NCI-H1105 (cell line): ENCODE results near the gene RUFY4.

Experiments
- DNase-seq: peaks from one replicate; lab custom pipeline; 2025; lab: John Stamatoyannopoulos, UW

RUFY4 gene, protein sequence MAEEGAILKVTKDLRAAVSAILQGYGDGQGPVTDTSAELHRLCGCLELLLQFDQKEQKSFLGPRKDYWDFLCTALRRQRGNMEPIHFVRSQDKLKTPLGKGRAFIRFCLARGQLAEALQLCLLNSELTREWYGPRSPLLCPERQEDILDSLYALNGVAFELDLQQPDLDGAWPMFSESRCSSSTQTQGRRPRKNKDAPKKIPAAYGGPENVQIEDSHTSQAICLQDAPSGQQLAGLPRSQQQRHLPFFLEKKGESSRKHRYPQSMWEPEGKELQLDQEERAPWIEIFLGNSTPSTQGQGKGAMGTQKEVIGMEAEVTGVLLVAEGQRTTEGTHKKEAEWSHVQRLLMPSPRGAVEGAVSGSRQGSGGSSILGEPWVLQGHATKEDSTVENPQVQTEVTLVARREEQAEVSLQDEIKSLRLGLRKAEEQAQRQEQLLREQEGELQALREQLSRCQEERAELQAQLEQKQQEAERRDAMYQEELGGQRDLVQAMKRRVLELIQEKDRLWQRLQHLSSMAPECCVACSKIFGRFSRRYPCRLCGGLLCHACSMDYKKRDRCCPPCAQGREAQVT

DNA sequence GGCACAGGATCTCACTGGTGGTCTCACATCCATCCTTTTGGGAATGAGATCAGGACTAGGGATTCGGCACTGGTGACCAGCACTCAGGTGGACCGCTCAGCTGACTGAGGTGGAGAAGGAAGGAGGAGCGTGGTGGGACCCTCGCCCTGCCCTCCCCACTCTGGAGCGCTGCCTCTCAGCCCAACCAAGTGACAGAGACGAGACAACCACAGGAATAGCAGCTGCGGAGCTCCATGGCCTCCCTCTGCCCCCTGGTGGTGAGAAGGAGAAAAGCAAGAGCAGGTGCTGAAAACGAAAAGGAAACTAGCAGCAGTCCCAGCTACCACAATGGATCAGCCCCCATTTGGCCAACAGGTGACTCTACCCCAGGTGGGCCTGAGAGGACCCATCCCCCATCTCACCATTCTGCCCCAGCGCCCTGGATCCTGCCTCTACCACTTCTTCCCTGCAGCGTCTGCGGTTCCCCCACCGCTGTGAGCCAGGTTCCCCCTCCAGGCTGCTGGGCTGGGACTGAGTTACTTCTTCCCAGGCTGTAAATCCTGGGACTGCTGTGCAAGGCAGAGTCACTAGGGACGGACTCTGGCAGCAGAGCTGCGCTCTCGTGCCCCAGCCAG, at the start of gene RUFY4:
RUFY4 (plus strand) TSS at position 533 of the 614 bp plus-strand sequence. CDS start 1,353 bp downstream, outside the sequence.
- peak; percentile 71 for DNase-seq

DNA sequence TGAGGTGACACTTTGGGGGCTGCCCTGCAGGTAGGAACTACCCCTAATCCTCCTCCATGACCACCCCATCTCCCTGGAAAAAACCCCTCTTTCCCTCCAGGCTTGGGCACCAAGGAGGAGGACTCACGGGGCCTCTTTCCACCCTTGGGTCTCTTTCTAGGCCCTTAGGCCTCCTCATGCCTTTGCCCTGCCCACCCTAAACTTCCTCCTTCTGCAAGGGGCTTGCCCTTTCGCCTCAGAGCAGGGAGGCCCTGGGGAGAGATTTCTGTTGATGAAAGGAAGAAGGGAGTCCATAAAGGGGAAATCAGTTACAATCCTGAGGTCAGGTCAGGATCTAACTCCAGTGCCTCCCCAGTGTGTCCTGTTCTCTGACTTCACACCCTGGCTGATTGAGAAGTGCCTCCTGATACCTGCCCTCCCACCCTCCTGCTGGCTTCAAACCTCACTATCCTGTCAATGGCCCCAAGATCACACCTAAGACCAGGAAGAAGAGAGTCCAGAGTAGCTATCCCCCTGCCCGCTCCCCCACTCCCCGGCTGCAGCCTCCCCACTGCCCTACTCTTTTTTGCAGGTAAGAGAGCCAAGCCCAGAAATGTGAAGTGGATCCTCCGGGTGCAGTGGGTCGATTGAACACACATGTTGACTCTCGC, 49.5 kb upstream of the RUFY4 start:
- DNase-seq = no peak

DNA sequence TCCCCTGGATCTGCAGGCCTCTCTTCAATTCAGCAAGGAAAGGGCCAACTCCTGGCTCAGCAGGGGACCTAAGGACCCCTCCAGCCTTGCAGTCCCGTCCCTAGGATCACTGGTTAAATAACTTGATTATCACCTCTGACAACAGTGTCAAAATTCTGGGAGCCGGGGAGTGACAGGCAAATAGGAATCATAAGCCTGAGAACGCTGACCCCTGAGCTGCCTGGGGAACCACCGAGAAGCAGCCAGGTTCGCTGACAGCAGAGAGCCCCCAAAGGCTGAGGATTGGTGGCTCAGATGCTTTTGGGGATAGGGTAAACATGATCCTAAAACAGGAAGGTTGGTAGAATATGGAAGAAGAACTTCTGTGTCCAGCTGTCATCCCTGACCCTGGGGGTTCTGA, 48.8 kb upstream of the RUFY4 start:
- DNase-seq = no peak

DNA sequence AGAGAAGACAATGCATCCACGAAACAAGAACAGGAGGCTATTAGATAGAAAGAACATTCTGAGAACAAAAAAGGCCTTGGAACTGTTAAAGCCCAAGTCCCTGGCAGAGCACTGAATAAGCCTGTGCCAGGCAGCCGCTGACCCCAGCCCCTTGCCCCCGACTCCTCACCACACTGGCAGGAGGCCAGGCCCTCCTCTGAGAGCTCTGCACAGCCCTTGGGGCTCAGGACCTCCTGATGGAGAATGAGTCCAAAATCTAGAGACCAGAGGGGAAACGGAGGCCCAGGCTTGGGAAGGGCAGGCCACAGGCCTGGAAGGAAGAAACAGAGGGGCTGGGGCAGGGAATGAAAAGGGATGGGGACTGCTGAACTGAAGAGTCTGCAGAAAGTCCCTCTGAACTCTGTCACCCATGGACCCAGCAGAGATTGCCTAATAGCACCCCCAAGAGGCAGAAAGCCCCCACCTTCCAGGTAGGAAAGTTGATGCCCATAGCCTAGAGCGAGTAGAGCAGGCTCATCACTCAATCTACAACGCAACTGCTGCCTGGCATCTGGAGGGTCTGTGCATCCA, 48.0 kb upstream of the RUFY4 start:
- no peak for DNase-seq

DNA sequence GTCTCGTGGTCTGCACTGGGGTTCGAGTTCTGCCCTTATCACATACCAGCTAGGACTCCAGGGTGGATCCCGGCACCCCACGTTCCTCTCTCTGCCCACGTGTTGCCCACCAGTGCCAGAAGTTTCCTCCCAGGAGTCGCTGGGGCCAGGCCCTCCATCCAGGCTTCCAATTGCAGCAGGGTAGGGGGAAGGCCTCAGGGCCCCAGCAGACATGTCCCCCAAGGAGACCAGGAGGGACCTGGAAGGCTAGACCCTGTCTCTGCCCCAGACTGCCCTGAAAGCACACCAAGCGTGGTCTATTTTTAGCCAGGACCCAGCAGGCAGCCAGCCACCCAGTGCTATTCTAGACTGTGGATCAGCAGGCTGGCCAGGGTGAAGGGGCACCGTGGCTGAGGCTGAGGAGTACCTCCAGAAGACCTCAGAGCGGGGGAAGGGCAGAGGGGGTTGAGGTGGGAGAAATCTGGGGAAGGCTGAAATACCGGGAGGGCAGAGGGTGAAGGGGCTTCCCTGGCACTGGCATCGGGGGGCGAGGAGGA, 47.4 kb upstream of the RUFY4 start:
- DNase-seq = no peak

DNA sequence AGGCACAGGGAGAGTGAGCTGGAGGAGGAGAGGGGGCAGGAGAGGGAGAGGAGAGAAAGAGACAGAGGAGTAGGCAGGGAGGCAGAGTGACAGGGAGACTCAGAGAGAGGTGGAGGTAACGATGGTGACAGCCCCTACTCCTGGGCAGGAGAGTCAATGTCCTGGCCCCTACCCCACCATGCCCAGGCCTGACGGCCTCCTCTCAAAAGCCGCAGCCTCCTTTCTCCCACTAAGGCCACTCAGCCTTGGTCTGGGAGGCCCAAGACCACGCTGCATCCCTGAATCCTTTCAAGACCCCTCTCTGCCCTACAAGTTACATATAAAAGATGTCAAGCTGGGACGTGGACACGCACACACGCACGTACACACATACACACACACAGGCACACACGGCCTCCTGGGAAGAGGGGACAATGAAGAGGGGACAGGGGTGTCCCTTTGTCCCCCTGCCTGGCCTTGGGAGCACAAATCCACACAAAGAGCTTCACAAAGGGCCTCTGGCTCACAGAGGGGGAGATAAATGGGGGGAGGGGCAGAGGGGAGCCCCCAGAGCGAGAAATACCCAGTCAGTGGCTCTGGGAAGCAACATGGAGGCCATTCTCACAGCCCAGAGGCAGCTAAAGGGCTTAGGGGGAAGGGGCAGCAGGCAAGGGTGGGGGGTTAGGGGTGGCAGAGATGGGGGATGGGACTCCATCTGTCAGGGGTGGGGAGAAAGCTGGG, 46.8 kb upstream of the RUFY4 start:
- DNase-seq = no peak

DNA sequence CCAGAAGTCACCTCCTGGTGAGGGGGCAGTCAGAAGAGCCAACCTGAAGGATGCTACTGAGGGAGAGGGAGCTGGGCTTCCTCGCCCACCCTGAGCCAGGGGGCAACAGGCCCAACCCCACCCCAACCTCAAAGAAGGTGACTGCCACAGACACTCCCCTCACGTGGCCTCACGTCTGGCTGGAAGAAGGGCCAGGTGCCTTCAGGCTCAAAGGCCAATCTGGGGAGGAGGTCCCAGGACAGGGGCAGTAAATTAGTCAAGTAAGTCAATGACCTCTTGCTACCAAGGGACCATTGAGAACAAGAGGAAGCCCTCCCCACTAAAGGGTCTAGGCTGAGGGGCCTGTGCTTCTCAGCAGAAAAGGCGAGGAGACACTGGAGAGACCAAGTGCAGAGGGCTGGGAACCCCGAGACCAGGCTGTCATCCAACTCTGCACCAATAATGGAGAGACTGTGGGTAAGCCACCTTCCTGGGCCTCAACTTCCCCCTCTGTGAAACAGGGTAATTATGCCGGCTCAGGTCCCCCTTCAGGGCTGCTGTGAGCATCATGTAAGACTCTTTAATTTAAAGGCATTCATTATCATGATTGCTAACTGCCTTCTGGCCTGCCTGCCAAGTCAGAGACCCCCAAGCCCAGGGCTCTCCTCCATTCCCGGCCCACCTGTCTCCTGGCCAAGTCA, 46.1 kb upstream of the RUFY4 start:
- DNase-seq = no peak

DNA sequence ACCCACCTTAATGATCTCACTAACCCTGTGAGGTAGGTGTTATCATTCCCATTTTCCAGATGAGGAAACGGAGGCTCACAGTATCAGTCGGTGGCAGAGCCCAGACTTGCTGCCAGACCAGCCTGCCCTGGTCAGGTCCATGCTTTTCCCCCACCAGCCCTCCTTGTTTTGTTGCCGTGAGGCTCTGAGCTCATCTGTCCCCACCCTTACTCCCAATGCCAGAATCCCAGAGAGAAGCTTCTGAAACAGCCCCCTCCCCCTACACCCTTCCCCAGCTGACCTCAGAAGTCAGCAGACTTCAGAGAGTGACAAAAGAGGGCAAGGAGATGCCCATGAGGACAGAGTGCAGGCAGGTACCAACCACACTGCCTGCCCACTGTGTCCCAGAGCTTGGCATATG, 45.4 kb upstream of the RUFY4 start:
- no peak for DNase-seq

DNA sequence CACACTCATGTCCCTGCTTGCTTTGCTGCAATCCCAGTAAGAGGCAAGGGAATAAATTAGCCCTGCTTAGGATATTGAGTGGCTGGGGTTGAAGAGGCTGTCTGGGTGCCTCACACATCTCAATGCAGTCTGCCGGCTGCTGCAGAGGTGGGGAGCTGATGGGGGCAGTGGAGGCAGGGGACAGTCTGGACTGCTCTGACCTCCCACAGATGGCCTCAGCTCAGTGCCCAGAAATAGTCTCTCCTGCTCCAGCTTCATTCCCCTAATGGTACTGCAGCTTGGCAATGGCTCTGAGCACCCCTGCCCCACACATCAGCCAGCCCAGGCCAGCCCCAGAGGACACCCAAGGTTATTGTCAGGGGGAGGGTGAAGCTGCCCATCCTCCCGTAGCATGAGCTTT, 44.7 kb upstream of the RUFY4 start:
- no peak for DNase-seq

DNA sequence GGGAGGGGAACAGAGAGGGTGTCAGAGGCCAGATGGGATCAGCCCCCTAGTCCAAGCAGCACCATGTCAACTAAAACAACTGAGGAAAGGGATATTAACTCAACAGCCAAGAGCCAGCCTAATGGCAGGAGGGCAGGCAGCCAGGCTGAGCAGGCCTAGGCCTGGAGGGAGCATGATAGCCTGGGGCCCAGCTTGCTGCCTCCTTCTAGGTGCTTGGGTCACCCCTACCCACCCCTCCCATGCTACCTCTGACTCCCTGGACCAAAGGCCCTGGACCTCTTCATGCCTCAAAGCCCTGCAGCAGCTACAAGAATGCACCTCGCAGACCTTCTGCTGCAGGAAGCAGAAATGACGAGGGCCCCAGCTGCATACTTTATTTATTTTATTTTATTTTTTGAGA, 44.2 kb upstream of the RUFY4 start:
- no peak for DNase-seq

DNA sequence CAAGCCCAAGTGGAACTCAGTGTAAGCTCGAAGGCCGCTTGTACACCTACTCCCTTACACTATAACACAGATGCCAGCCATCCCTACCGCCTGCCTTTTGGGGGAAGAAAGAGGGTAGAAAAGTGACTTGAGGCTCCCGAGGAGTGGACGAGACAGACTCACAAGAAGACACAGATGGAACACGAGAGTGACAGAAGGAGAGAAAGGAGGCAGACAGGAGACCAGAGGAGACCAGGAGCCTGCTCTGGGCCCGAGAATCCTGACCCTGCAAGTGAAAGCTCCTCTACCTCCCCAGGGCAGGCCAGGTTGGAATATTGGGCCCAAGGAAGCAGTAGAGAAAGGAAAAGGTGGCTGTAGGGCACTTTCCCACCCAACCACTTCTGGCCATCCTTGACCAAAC, 42.8 kb upstream of the RUFY4 start:
- DNase-seq = no peak

DNA sequence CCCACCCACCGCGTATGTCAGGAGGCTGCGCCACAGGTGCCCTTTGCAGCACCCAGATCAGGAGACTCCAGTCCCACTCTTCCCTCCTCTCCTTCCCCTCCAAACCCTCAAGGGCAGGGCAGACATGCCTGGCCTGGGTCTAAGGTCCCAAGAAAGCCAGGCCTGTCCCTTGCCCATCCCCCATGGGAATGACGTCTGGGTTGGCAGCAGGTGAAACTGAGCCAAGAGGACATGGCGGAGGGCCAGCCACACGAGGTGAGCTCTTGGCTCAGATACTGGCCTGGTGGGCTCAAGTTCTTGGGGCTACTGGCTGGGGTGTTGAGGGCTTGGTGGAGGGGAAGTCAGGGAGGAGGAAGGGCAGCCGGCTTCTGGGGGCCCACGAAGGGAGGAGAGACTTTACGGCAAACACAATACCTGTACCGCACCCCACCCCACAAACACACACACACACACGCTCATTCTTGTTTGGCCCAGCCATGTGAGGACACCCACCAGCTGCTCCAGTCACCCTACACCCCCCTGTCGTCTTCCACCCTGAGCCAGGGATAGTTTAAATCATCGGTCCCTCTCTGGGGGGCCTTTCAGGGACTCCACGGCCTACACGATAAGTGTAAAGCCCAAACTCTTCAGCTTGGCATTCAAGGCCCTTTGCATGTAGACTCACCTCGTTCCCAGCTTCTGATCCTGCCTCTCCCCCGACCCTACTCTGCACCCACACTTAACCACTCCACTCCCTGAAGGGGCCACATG, 42.2 kb upstream of the RUFY4 start:
- DNase-seq = no peak

DNA sequence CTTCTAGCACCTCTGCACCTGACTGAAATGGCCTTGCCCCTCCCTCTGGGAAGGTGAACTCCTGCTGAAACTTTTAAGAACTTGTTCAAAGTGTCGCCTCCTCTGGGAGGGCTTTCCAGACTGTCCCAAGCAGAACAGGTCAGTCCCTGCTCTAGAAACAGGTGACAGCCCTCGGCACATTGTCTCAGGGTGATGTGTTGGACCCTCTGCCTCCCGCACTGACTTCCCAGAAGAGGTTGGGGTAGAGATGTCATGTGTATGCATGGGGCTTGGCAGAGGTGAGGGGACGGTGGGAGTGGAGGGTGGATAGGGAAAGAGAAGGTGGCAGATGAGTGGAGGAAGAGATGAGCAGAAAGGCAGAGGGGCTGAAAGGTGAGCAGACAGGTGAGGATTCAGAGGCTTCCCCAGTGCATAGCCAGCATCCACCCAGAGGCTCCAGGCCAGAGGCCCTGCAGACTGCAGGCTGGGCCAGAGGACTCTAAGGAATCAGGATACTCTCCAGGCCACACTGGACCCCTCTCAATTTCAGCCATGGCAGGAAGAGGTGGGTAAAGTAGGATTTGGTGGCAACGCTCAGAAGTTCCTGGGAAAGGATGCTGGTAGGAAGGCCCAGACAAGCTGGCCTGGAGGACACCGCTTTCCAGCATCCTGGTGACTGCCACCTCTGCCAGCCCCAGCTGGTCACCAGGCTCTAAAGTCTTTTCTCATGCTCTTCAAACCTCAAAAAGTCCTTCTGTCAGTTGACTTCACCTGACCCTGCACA, 41.4 kb upstream of the RUFY4 start:
- no peak for DNase-seq

DNA sequence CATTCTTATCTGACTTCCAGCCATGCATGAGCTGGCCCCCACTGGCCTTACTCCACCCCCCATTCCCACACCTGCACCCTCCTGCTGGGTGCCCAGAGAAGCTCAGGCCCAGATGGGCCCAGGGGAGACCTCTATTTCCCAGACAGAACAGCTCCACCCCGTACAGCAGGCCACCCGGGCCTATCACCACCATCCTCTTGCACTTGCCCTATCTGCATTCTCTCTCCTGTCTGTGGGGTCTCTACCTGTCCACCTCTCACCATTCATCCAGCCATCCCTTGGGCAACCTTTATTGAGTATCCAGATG, 40.9 kb upstream of the RUFY4 start:
- DNase-seq = no peak

DNA sequence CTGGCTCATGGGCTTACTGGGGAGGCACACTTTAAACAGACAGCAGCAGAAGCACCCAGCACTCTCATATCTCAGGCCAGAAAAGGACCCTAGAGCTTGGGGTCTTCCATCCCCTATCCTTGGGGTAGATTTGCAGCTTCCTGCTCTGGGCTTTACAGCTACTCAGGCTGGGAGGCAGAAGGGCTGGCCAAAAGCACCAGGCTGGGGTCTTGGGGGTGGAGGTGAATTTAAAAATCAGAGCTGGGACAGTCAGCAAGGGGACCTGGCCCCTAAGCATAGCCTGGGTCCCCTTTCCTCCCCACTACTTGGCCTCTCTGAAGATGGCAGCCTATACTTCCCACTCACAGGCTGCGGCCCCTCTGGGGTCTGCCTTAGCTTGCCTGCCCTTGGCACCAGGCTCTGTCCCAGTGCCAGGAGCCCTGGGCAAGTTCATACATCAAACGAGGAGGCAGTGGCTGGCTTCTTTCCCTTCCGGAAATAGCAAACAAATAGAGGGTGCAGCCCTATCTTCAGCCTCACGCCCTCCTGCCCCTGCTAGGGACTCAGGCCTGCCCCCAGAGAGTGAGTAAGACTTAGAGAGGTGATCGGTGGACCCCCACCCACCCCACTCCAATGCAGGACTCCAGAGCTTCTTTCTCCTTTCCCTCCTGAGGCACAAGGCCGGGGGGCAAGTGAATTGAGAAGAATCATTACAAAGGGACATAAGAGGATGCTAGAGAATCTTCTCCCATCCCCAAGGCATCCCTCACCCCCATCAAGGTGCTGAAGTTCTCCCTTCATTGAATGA, 40.3 kb upstream of the RUFY4 start:
- DNase-seq = no peak

DNA sequence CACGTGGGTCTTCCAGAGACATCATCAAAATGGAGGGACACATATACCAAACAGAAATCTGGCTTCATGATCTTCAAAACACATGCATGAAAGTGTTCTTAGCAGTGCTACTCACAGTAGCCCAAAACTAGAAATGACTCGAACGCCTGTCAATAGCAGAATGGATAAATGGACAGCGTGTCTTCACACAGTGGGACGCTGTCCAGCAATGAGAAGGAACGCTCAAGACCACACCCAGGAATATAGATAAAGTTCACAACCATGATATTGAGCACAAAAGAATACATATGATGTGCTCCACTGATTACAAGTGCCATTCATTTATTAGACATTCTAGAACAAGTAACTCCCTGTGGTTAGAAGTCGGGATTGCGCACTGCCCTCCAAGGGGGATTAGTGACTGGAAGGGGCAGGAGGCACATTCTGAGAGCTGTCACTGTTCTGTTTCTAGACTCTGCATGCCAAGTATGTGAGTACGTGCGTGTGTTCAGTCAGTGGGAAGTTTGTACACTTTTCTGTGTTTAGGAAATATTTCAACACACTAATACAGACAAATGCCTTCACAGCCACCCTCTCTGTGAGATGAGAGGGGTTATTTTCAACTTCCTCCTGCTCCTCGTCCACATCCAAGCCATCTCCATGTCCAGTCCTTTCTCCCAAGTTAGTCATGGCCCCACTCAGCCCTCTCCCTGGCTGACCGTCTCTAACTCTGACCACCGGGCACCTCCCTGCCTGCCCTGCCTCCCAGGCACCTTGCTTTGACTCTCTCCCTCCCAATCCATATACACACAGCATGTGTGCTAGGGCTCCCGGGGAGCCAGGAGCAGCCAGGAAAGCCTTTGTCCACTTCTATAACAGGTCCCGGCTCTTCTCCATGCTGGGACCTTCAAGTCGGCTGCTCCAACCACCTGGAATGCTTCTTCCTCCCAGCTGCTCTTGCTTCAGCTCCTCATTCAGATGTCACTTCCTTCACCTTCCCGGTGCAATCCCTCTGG, 39.4 kb upstream of the RUFY4 start:
- no peak for DNase-seq

DNA sequence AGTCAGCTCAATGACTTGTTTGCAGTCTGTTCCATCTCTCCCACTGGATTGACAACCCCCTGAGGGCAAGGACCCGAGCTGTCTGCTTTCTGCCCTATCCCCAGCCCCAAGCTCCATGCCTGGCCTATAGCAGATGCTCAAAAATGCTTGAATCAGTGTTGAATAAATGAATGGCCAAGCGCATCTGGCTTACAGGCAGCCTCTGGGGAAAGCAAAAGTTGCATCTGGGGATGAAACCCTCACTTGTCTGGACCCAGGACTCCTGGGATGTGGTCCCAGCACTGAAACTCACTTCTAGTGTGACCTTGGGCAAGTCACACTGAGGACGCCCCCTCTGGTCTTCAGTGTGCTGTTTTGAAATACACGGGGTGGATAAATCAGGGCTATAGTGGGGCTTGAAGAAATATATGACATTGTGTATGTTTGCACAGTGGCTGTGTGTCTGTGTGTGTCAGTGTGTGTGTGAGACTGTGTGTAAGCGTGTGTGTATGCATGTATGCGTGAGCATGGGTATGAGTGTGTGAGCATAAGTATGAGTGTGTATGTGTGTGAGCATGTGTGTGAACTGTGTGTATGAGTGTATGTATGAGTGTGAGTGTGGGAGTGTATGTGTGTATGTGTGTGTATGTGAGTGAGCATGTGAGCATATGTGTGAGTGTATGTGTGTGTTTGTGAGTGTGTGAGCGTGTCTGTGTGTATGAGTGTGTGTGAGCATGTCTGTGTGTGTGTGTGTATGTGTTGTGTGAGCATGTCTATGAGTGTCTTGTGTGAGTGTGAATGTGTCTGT, 38.5 kb upstream of the RUFY4 start:
- DNase-seq = no peak
